Vagina (tissue), 2 donors: ENCODE results near the gene ZNF692. TPM values are rescaled to one million over a fixed set of nuclear protein-coding genes. Genes with fewer than 3 reads are reported as not detected.

Experiments
- DNase-seq, 2 donors: peaks; one replicate each; pipeline ENCODE4 v3.0.0-alpha.2; 2017; ENCODE audit errors: extremely low spot score in 2 of 2
- H3K27ac ChIP-seq: fragments of 200-600 bp; sonication (generic); one replicate; pipeline ENCODE4 v1.5.1; 2019
- H3K27me3 ChIP-seq: fragments of 200-600 bp; sonication (generic); one replicate; pipeline ENCODE4 v1.5.1; 2019
- H3K36me3 ChIP-seq, 2 donors: fragments of 200-600 bp; sonication (generic); one replicate each; pipeline ENCODE4 v1.5.1; 2017 to 2019
- H3K4me1 ChIP-seq: fragments of 200-600 bp; sonication (generic); one replicate; pipeline ENCODE4 v1.5.1; 2019
- H3K4me3 ChIP-seq, 2 donors: fragments of 200-600 bp; sonication (generic); 1 replicate in 1 of 2; 2 replicates in 1 of 2; pipeline ENCODE4 v1.5.1; 2016 to 2019
- H3K9me3 ChIP-seq: fragments of 200-600 bp; sonication (generic); one replicate; pipeline ENCODE4 v1.5.1; 2019
- CTCF ChIP-seq, 3 experiments: fragments of 450-650 bp in 2 of 3; fragments of 200-600 bp in 1 of 3; sonication (generic) in 1 of 3; IDR thresholded peaks; one replicate each; pipeline ENCODE4 v1.5.1; 2017 to 2019; ENCODE audit warnings: antibody characterized with exemption in 3 of 3, mild to moderate bottlenecking in 2 of 3, moderate library complexity in 2 of 3
- POLR2A ChIP-seq, 2 donors: fragments of 450-650 bp; IDR thresholded peaks; one replicate each; pipeline ENCODE4 v1.6.1; 2017; ENCODE audit warnings: antibody characterized with exemption in 2 of 2, mild to moderate bottlenecking in 2 of 2, moderate library complexity in 2 of 2
- POLR2AphosphoS5 ChIP-seq, 2 donors: sonication (generic); formaldehyde crosslinking; IDR thresholded peaks; one replicate each; pipeline ENCODE4 v1.9.0; 2017; ENCODE audit warnings: antibody characterized with exemption in 2 of 2, mild to moderate bottlenecking in 2 of 2, low read depth in 1 of 2; ENCODE audit not compliant: insufficient read depth in 1 of 2
- intact Hi-C: fragments of 100-400 bp; cut with DNase I; formaldehyde crosslinking; loops from one replicate; pipeline ENCODE4 v1.15.1; 2023
- total RNA-seq: library from RNA; depleted of rRNA; stranded (reverse); fragments of >200 nt; gene quantifications from one replicate; pipeline ENCODE4 v1.2.3, GENCODE V29; 2016

The ZNF692 gene
- total RNA-seq, 1 donor from 2014 or later = 46.7 TPM

GRCh38 chr1:248860007-248860406 lies 1.1 kb upstream of the ZNF692 start:
- H3K27me3 ChIP-seq = no peaks in the 10 kb centered on the region
- H3K36me3 ChIP-seq = no peaks in the 10 kb centered on the region
- no peaks in the 10 kb centered on the region for H3K9me3 ChIP-seq
- DNase-seq = no peak
- peaks cover 28% of the 10 kb centered on the region for H3K4me1 ChIP-seq
- H3K27ac ChIP-seq = no peak overlapping the region
- TF ChIP-seq CTCF (IDR thresholded peaks at IDR 0.05) (no peak), POLR2A (IDR thresholded peaks at IDR 0.05) (no peak), POLR2AphosphoS5 (IDR thresholded peaks at IDR 0.05; ENCODE audit: insufficient read depth in 1 of 2, low read depth in 1 of 2) (no peak)
- intact Hi-C loops = no loop called here
- H3K4me3 ChIP-seq = no peak overlapping the region

GRCh38 chr1:248858096-248858890 lies 592 bp downstream of the ZNF692 start:
- no peaks in the 10 kb centered on the region for H3K36me3 ChIP-seq
- peak in 1 of 2 donors; percentile 86 for DNase-seq
- no peaks in the 10 kb centered on the region for H3K27me3 ChIP-seq
- TF ChIP-seq POLR2A (IDR thresholded peaks at IDR 0.05) (no peak), CTCF (IDR thresholded peaks at IDR 0.05) (peak in 1 of 3 experiments; percentile 12), POLR2AphosphoS5 (IDR thresholded peaks at IDR 0.05; ENCODE audit: insufficient read depth in 1 of 2, low read depth in 1 of 2) (peak in 1 of 2 donors; percentile 49)
- H3K4me3 ChIP-seq = peak overlapping the region; percentile 55 to 61
- peaks cover 21% of the 10 kb centered on the region for H3K4me1 ChIP-seq
- H3K9me3 ChIP-seq = no peaks in the 10 kb centered on the region
- peak overlapping the region; percentile 90 for H3K27ac ChIP-seq
- intact Hi-C loops = no loop called here

- intact Hi-C loops = no loop called here
- H3K4me3 ChIP-seq = peak overlapping the region; percentile 55 to 61
- no peak for DNase-seq
- TF ChIP-seq POLR2AphosphoS5 (IDR thresholded peaks at IDR 0.05; ENCODE audit: insufficient read depth in 1 of 2, low read depth in 1 of 2) (no peak), CTCF (IDR thresholded peaks at IDR 0.05) (no peak), POLR2A (IDR thresholded peaks at IDR 0.05) (no peak)
- no peaks in the 10 kb centered on the region for H3K27me3 ChIP-seq
- no peaks in the 10 kb centered on the region for H3K36me3 ChIP-seq
- no peaks in the 10 kb centered on the region for H3K9me3 ChIP-seq
- H3K27ac ChIP-seq = peak overlapping the region; percentile 90
- H3K4me1 ChIP-seq = peaks cover 20% of the 10 kb centered on the region
Measured at GRCh38 chr1:248857749-248858095, 1.2 kb downstream of the ZNF692 start.

GRCh38 chr1:248857201-248857600 lies 1.7 kb downstream of the ZNF692 start:
- Histone ChIP-seq H3K36me3 (no peaks in the 10 kb centered on the region), H3K9me3 (no peaks in the 10 kb centered on the region), H3K27ac (no peak overlapping the region), H3K27me3 (no peaks in the 10 kb centered on the region), H3K4me3 (peak overlapping the region in 1 of 2 donors; percentile 61), H3K4me1 (peaks cover 20% of the 10 kb centered on the region)
- intact Hi-C loops = no loop called here
- no peak for TF ChIP-seq CTCF (IDR thresholded peaks at IDR 0.05)
- TF ChIP-seq POLR2A (IDR thresholded peaks at IDR 0.05) = no peak
- TF ChIP-seq POLR2AphosphoS5 (IDR thresholded peaks at IDR 0.05; ENCODE audit: insufficient read depth in 1 of 2, low read depth in 1 of 2) = no peak
- DNase-seq = peak in 1 of 2 donors; percentile 82

- TF ChIP-seq CTCF (IDR thresholded peaks at IDR 0.05) (no peak), POLR2AphosphoS5 (IDR thresholded peaks at IDR 0.05; ENCODE audit: insufficient read depth in 1 of 2, low read depth in 1 of 2) (no peak), POLR2A (IDR thresholded peaks at IDR 0.05) (no peak)
- Histone ChIP-seq H3K4me3 (no peak overlapping the region), H3K27ac (no peak overlapping the region), H3K27me3 (no peaks in the 10 kb centered on the region), H3K9me3 (no peaks in the 10 kb centered on the region), H3K36me3 (no peaks in the 10 kb centered on the region), H3K4me1 (peaks cover 20% of the 10 kb centered on the region)
- intact Hi-C loops = no loop called here
- peak in 1 of 2 donors; percentile 60 for DNase-seq
Measured at GRCh38 chr1:248856176-248856575, 2.7 kb downstream of the ZNF692 start.
